GM21717 (cell line): ENCODE results near the gene CDC42SE2.

ENCODE experiments used
- ATAC-seq: cut with Tn5 transposase; IDR thresholded peaks from one replicate; pipeline ENCODE4 v1.9.1; 2021; ENCODE audit warnings: mild to moderate bottlenecking, moderate library complexity; ENCODE audit not compliant: unreplicated experiment

Gene CDC42SE2

GRCh38 chr5:131263648-131264450, at the start of gene CDC42SE2:
TSS of gene CDC42SE2 (plus strand) at chr5:131264053. CDS start at chr5:131359494, 95,441 bp downstream.
- peak; percentile 80 for ATAC-seq

GRCh38 chr5:131214609-131215227, 49.1 kb upstream of the CDC42SE2 start:
- no peak for ATAC-seq

- no peak for ATAC-seq
These were observed 46.1 kb upstream of the CDC42SE2 start for GRCh38 chr5:131217791-131218190.

GRCh38 chr5:131218392-131218791, 45.5 kb upstream of the CDC42SE2 start:
- no peak for ATAC-seq

GRCh38 chr5:131220566-131220965, 43.3 kb upstream of the CDC42SE2 start:
- no peak for ATAC-seq

GRCh38 chr5:131221008-131221703, 42.7 kb upstream of the CDC42SE2 start:
- no peak for ATAC-seq

GRCh38 chr5:131221888-131222287, 42.0 kb upstream of the CDC42SE2 start:
- no peak for ATAC-seq

GRCh38 chr5:131222731-131223130, 41.1 kb upstream of the CDC42SE2 start:
- no peak for ATAC-seq

GRCh38 chr5:131223751-131224386, 40.0 kb upstream of the CDC42SE2 start:
- ATAC-seq = no peak

- peak; percentile 89 for ATAC-seq
These were observed 39.3 kb upstream of the CDC42SE2 start for GRCh38 chr5:131224387-131225201.

- ATAC-seq = no peak
These were observed 38.4 kb upstream of the CDC42SE2 start for GRCh38 chr5:131225282-131225974.

GRCh38 chr5:131226899-131227298, 37.0 kb upstream of the CDC42SE2 start:
- no peak for ATAC-seq

GRCh38 chr5:131228646-131229045, 35.2 kb upstream of the CDC42SE2 start:
- no peak for ATAC-seq

- no peak for ATAC-seq
These were observed 34.2 kb upstream of the CDC42SE2 start for GRCh38 chr5:131229623-131230022.

GRCh38 chr5:131230406-131230805, 33.4 kb upstream of the CDC42SE2 start:
- peak; percentile 66 for ATAC-seq

GRCh38 chr5:131239686-131240085, 24.2 kb upstream of the CDC42SE2 start:
- no peak for ATAC-seq

GRCh38 chr5:131242728-131243255, 21.1 kb upstream of the CDC42SE2 start:
- no peak for ATAC-seq

- no peak for ATAC-seq
These were observed 18.5 kb upstream of the CDC42SE2 start for GRCh38 chr5:131245312-131245711.

GRCh38 chr5:131245948-131246347, 17.9 kb upstream of the CDC42SE2 start:
- ATAC-seq = no peak

GRCh38 chr5:131246504-131246903, 17.3 kb upstream of the CDC42SE2 start:
- no peak for ATAC-seq
